ENCODE results near the gene CTDSPL2. TPM values are rescaled to one million over a fixed set of nuclear protein-coding genes. Genes with fewer than 3 reads are reported as not detected.

Gene CTDSPL2
- total and polyA plus RNA-seq, 12 donors = 3.3 to 70.9 (median 27.9) TPM

GRCh38 chr15:44501768-44502366 lies 74.4 kb downstream of the CTDSPL2 start:
- no peaks in the 10 kb centered on the region for H3K4me1 ChIP-seq (replicated peaks in 1 of 2)
- H3K27me3 ChIP-seq = no peaks in the 10 kb centered on the region
- no peak for DNase-seq
- H3K27ac ChIP-seq = no peak overlapping the region
- intact Hi-C loops (cut with DNase I) = no loop called here
- H3K9me3 ChIP-seq (replicated peaks in 1 of 3) = no peaks in the 10 kb centered on the region
- TF ChIP-seq CTCF (IDR thresholded peaks at IDR 0.05) = peak; percentile 43 to 75 (median 64)
- TF ChIP-seq POLR2A (IDR thresholded peaks at IDR 0.05) = no peak
- WGBS, 4 donors = 74 to 79% (median 77%) methylated on average over 3 of the region's 3 CpGs
- H3K36me3 ChIP-seq (replicated peaks in 1 of 2) = peaks cover 0 to 36% of the 10 kb centered on the region in 2 donors
- no peak overlapping the region for H3K4me3 ChIP-seq

GRCh38 chr15:44516436-44516835 lies 89.0 kb downstream of the CTDSPL2 start:
- Histone ChIP-seq H3K4me3 (no peak overlapping the region), H3K9me3 (replicated peaks in 1 of 3) (no peaks in the 10 kb centered on the region), H3K27ac (no peak overlapping the region), H3K4me1 (replicated peaks in 1 of 2) (no peaks in the 10 kb centered on the region), H3K27me3 (no peaks in the 10 kb centered on the region), H3K36me3 (replicated peaks in 1 of 2) (peaks cover 0 to 11% of the 10 kb centered on the region in 2 donors)
- TF ChIP-seq POLR2A (IDR thresholded peaks at IDR 0.05) = no peak
- TF ChIP-seq CTCF (IDR thresholded peaks at IDR 0.05) = no peak
- intact Hi-C loops (cut with DNase I) = loop anchor here in 1 of 2 donors (10.0 kb wide), 1 partner anchor 72 kb away; no protein-coding TSS in a partner anchor
- no peak for DNase-seq

GRCh38 chr15:44519537-44519936 lies 92.1 kb downstream of the CTDSPL2 start:
- Histone ChIP-seq H3K9me3 (replicated peaks in 1 of 3) (no peaks in the 10 kb centered on the region), H3K4me1 (replicated peaks in 1 of 2) (no peaks in the 10 kb centered on the region), H3K4me3 (no peak overlapping the region), H3K27ac (no peak overlapping the region), H3K27me3 (no peaks in the 10 kb centered on the region), H3K36me3 (replicated peaks in 1 of 2) (peaks cover 0 to 21% of the 10 kb centered on the region in 2 donors)
- WGBS, 4 donors = 87 to 92% (median 91%) methylated on average over 6 of the region's 6 CpGs
- DNase-seq = no peak
- intact Hi-C loops (cut with DNase I) = loop anchor here in 1 of 2 donors (10.0 kb wide), 1 partner anchor 75 kb away; no protein-coding TSS in a partner anchor
- TF ChIP-seq POLR2A (IDR thresholded peaks at IDR 0.05) = no peak

GRCh38 chr15:44525018-44525417 lies 97.6 kb downstream of the CTDSPL2 start:
- no peak for DNase-seq
- intact Hi-C loops (cut with DNase I) = no loop called here
- H3K27ac ChIP-seq = no peak overlapping the region
- H3K4me1 ChIP-seq (replicated peaks in 1 of 2) = no peaks in the 10 kb centered on the region
- TF ChIP-seq POLR2A (IDR thresholded peaks at IDR 0.05) (no peak), CTCF (IDR thresholded peaks at IDR 0.05) (no peak)
- H3K36me3 ChIP-seq (replicated peaks in 1 of 2) = peaks cover 0 to 15% of the 10 kb centered on the region in 2 donors
- no peaks in the 10 kb centered on the region for H3K27me3 ChIP-seq
- no peak overlapping the region for H3K4me3 ChIP-seq
- 91 to 97% (median 95%) methylated on average over 1 of the region's 1 CpG for WGBS, 4 donors
- no peaks in the 10 kb centered on the region for H3K9me3 ChIP-seq (replicated peaks in 1 of 3)

- TF ChIP-seq POLR2A (IDR thresholded peaks at IDR 0.05) = no peak
- no peak for TF ChIP-seq CTCF (IDR thresholded peaks at IDR 0.05)
- Histone ChIP-seq H3K4me3 (no peak overlapping the region), H3K27me3 (no peaks in the 10 kb centered on the region), H3K36me3 (replicated peaks in 1 of 2) (peaks cover 0 to 15% of the 10 kb centered on the region in 2 donors), H3K9me3 (replicated peaks in 1 of 3) (no peaks in the 10 kb centered on the region), H3K4me1 (replicated peaks in 1 of 2) (no peaks in the 10 kb centered on the region), H3K27ac (no peak overlapping the region)
- 78 to 83% (median 82%) methylated on average over 2 of the region's 2 CpGs for WGBS, 4 donors
- no peak for DNase-seq
- intact Hi-C loops (cut with DNase I) = no loop called here
Observed at GRCh38 chr15:44527241-44527640, 99.8 kb downstream of the CTDSPL2 start.

Measured in adrenal gland (tissue), 12 donors.